ENCODE data around the gene RASSF1. TPM values are rescaled to one million over a fixed set of nuclear protein-coding genes. Genes with fewer than 3 reads are reported as not detected.

Gene RASSF1
- polyA plus RNA-seq, 1 donor from 2014 or later: 51.4 TPM

GRCh38 chr3:50336452-50337174 is 4.0 kb downstream of the RASSF1 start:
- peak overlapping the region; percentile 95 for H3K4me3 ChIP-seq (ENCODE audit: low read length)
- no peak for TF ChIP-seq MXI1 (conservative IDR thresholded peaks at IDR 0.05; ENCODE audit: poor library complexity, severe bottlenecking)
- TF ChIP-seq SMC3 (conservative IDR thresholded peaks at IDR 0.05; ENCODE audit: poor library complexity): peak; percentile 28
- no peak for TF ChIP-seq RAD21 (conservative IDR thresholded peaks at IDR 0.05)
- peak; percentile 18 for TF ChIP-seq REST (IDR thresholded peaks at IDR 0.05; ENCODE audit: borderline replicate concordance)
- TF ChIP-seq, protein P1, sequence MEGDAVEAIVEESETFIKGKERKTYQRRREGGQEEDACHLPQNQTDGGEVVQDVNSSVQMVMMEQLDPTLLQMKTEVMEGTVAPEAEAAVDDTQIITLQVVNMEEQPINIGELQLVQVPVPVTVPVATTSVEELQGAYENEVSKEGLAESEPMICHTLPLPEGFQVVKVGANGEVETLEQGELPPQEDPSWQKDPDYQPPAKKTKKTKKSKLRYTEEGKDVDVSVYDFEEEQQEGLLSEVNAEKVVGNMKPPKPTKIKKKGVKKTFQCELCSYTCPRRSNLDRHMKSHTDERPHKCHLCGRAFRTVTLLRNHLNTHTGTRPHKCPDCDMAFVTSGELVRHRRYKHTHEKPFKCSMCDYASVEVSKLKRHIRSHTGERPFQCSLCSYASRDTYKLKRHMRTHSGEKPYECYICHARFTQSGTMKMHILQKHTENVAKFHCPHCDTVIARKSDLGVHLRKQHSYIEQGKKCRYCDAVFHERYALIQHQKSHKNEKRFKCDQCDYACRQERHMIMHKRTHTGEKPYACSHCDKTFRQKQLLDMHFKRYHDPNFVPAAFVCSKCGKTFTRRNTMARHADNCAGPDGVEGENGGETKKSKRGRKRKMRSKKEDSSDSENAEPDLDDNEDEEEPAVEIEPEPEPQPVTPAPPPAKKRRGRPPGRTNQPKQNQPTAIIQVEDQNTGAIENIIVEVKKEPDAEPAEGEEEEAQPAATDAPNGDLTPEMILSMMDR (IDR thresholded peaks at IDR 0.05; ENCODE audit: poor library complexity, severe bottlenecking): no peak
- TF ChIP-seq EZH2 (IDR thresholded peaks at IDR 0.05; ENCODE audit: borderline replicate concordance, insufficient read depth, low read length, poor library complexity, severe bottlenecking): no peak
- no peak for TF ChIP-seq TAF1 (IDR thresholded peaks at IDR 0.05; ENCODE audit: low read depth)
- H3K9ac ChIP-seq (ENCODE audit: low read length): peak overlapping the region; percentile 96
- no peaks in the 10 kb centered on the region for H3K9me3 ChIP-seq (ENCODE audit: low read length)
- H3K27ac ChIP-seq (ENCODE audit: low read length): peak overlapping the region; percentile 95
- no peaks in the 10 kb centered on the region for H3K36me3 ChIP-seq (ENCODE audit: insufficient read depth, low read length)
- H3F3A ChIP-seq (ENCODE audit: insufficient read depth, low read length, poor library complexity, severe bottlenecking): no peaks in the 10 kb centered on the region
- H4K20me1 ChIP-seq (ENCODE audit: insufficient read depth): no peaks in the 10 kb centered on the region
- peak overlapping the region; percentile 100 for H3K4me2 ChIP-seq (ENCODE audit: low read length)
- H3K27me3 ChIP-seq (ENCODE audit: insufficient read depth, low read depth, low read length): peaks cover 21% of the 10 kb centered on the region
- H3K9me2 ChIP-seq (ENCODE audit: insufficient read depth, low read length): no peaks in the 10 kb centered on the region
- H2AFZ ChIP-seq (ENCODE audit: low read depth, low read length): peak overlapping the region; percentile 69
- H3K79me2 ChIP-seq (replicated peaks; ENCODE audit: insufficient read depth, low read length): peaks cover 24% of the 10 kb centered on the region

DNA sequence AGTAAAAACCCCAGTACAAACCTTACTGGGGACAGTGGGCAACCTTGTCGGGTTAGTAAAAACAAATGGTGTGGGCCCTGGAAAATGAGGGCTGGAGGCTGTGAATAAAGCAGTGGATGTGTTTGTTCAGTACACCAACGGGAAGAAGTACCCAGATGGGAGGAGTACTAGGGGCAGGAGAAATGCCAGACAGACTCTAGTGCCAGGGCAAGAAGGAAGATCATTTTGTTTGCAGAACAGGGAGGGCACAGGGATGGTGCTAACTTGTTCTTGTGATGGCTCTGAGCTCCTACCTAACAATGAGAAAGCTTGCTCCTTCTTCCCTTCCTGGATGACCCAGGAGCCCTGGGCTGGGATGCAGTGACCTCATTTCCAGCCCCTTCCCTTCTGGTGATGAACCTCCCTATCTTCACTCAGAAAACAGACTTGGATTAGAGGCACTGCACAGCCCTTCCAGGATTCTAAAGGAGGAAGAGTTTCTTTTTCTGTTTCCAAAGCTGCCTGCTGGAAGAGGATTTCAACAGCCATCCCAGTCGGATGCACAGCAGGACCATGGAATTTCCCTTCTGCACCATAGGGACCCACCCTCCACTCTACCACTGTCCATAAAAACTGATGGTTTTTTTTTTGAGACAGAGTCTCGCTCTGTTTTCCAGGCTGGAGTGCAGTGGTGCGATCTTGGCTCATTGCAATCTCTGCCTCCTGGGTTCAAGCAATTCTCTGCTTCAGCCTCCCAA is 6.1 kb downstream of the RASSF1 start:
- H3K4me2 ChIP-seq (ENCODE audit: low read length): no peak overlapping the region
- no peaks in the 10 kb centered on the region for H3F3A ChIP-seq (ENCODE audit: insufficient read depth, low read length, poor library complexity, severe bottlenecking)
- no peaks in the 10 kb centered on the region for H4K20me1 ChIP-seq (ENCODE audit: insufficient read depth)
- H3K27ac ChIP-seq (ENCODE audit: low read length): no peak overlapping the region
- no peaks in the 10 kb centered on the region for H3K9me2 ChIP-seq (ENCODE audit: insufficient read depth, low read length)
- no peak overlapping the region for H3K4me3 ChIP-seq (ENCODE audit: low read length)
- TF ChIP-seq SMC3 (conservative IDR thresholded peaks at IDR 0.05; ENCODE audit: poor library complexity): no peak
- TF ChIP-seq MXI1 (conservative IDR thresholded peaks at IDR 0.05; ENCODE audit: poor library complexity, severe bottlenecking): no peak
- no peak for TF ChIP-seq TAF1 (IDR thresholded peaks at IDR 0.05; ENCODE audit: low read depth)
- TF ChIP-seq, protein P1 (IDR thresholded peaks at IDR 0.05; ENCODE audit: poor library complexity, severe bottlenecking): no peak
- TF ChIP-seq RAD21 (conservative IDR thresholded peaks at IDR 0.05): no peak
- no peak for TF ChIP-seq EZH2 (IDR thresholded peaks at IDR 0.05; ENCODE audit: borderline replicate concordance, insufficient read depth, low read length, poor library complexity, severe bottlenecking)
- no peak for TF ChIP-seq EP300 (conservative IDR thresholded peaks at IDR 0.05; ENCODE audit: poor library complexity, severe bottlenecking)
- TF ChIP-seq REST (IDR thresholded peaks at IDR 0.05; ENCODE audit: borderline replicate concordance): no peak
- no peak for TF ChIP-seq POLR2AphosphoS5 (IDR thresholded peaks at IDR 0.05)
- no peaks in the 10 kb centered on the region for H3K27me3 ChIP-seq (ENCODE audit: insufficient read depth, low read depth, low read length)
- H2AFZ ChIP-seq (ENCODE audit: low read depth, low read length): no peak overlapping the region
- H3K79me2 ChIP-seq (replicated peaks; ENCODE audit: insufficient read depth, low read length): peaks cover 24% of the 10 kb centered on the region
- no peaks in the 10 kb centered on the region for H3K36me3 ChIP-seq (ENCODE audit: insufficient read depth, low read length)
- H3K9ac ChIP-seq (ENCODE audit: low read length): no peak overlapping the region
- no peaks in the 10 kb centered on the region for H3K9me3 ChIP-seq (ENCODE audit: low read length)
